ENCODE results near the gene TMIGD3.

TMIGD3 gene

DNA sequence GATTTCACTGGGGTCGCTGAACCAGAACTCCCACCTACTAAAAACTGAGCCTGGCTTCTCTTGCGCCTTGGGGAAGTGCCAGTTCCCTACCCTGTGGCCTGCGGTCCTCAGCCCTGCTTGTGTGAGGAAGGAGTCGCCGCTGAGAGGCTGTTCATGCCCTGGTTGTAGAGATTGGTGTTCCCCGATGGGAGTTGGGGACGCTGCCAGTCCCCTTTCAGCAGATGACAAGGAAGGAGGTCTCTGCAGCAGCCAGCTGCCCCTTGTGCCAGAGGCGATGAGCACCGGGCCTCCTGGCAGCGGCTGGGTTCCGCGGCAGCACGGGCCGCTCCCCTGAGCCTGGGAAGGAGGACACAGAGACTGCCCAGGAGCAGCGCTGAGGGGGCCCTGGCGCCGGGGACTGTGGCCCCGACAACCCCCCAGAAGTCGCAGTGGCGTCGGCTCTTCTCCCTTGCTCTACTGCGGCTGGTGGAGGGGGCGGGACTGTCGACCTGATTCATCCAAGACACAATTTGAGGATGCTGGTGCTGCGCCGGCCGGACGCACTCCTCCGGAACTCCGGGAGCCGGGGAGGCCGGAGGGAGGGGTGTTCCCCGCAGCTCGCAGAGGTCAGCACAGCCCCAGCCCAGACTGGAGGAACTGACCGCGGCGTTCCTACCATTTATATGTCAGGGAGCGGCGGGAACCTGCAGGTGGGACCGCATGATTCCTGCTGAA is 12.0 kb upstream of the TMIGD3 start:
- peak overlapping the region; percentile 40 for H3K4me3 ChIP-seq (ENCODE audit: low read depth, low read length)
- peak; percentile 35 for DNase-seq (ENCODE audit: low read depth)
- TF ChIP-seq, protein P1, sequence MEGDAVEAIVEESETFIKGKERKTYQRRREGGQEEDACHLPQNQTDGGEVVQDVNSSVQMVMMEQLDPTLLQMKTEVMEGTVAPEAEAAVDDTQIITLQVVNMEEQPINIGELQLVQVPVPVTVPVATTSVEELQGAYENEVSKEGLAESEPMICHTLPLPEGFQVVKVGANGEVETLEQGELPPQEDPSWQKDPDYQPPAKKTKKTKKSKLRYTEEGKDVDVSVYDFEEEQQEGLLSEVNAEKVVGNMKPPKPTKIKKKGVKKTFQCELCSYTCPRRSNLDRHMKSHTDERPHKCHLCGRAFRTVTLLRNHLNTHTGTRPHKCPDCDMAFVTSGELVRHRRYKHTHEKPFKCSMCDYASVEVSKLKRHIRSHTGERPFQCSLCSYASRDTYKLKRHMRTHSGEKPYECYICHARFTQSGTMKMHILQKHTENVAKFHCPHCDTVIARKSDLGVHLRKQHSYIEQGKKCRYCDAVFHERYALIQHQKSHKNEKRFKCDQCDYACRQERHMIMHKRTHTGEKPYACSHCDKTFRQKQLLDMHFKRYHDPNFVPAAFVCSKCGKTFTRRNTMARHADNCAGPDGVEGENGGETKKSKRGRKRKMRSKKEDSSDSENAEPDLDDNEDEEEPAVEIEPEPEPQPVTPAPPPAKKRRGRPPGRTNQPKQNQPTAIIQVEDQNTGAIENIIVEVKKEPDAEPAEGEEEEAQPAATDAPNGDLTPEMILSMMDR (conservative IDR thresholded peaks at IDR 0.05; ENCODE audit: low read depth, low read length): no peak

DNA sequence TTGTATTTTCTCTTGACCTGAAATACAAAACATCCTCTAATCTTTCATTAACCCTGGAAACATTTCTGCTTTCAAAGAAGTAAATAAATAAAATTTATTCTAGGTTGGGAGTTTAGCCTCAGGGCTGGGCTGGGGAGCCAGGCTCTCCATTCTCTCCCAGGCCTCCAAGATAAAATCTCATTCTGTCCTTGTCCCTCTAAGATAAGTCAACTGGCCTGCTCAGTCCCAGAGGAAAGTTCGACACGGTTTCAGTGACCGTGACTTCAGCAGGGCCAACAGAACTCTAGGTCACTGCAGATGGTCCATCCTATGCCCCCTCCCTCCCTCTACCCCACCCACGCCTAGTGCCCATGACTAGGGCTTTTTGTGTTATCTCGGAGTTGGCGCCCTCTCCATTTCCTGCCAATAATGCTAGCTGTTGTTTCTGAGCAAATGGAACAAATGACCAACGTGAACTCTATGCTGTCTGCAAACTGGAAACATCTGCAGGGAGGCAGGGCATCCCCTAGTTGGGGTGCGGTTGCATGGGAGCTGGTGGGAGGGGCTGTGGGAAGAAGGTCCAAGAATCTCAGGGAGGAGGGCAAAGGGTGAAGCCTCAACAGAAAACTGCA is 10.1 kb upstream of the TMIGD3 start:
- H3K4me3 ChIP-seq (ENCODE audit: low read depth, low read length): no peak overlapping the region
- DNase-seq (ENCODE audit: low read depth): no peak
- TF ChIP-seq, protein P1 (conservative IDR thresholded peaks at IDR 0.05; ENCODE audit: low read depth, low read length): no peak

DNA sequence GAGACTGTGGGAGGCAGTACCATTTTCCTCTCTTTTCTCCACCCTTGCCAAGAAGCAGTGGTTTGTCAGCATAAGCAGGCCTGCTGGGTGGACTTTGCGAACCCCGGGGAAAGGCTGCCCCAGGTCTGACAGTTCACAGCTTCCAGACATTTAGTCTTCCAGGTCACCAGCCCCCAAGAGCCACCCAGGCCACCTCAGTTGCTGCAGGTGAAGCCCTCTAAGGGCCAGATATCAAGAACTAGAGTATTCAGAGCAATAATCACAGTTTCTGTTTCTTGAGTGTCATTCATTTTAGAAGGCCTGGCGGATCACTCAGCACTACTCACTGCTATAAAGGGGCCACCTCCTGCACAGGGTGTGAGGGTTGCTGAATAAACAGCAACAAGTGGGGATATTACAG is 9.5 kb upstream of the TMIGD3 start:
- H3K4me3 ChIP-seq (ENCODE audit: low read depth, low read length): no peak overlapping the region
- no peak for DNase-seq (ENCODE audit: low read depth)
- TF ChIP-seq, protein P1 (conservative IDR thresholded peaks at IDR 0.05; ENCODE audit: low read depth, low read length): no peak

DNA sequence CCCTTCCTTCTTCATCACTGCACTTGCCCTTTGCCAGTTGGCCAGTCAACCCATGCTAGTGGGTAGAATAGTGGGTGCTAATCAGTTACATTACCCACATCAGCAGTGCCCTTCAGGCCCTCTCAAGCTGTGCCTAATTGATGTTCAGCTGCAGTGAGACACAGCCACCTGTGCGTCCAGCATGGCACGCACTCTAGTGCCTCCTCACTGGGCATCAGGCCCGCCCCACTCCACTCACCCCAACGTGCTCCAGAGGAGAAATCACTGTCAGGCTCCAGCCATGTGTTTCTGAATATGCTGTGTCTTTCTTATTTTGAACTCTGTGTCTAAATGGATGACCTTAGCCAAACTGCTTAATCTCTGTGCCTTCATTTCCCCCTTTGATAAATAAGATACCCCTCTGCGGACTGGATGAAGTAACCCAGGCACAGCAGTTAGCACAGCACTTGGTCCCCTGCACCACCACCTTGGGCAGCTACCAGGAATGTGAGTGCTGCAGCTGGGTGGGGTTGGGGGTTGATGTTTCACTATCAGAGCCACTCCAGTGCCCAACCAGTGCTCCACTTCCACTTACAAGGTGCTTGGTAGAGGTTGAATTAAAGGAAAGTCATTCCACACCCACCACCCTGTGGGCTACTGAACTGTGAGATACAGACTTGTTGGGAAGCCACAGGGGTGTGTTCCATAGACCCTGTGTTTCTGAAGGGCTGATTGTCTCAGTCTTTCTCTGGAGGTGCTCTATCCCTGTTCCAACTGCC is 8.9 kb upstream of the TMIGD3 start:
- TF ChIP-seq, protein P1 (conservative IDR thresholded peaks at IDR 0.05; ENCODE audit: low read depth, low read length): no peak
- DNase-seq (ENCODE audit: low read depth): no peak
- H3K4me3 ChIP-seq (ENCODE audit: low read depth, low read length): no peak overlapping the region

DNA sequence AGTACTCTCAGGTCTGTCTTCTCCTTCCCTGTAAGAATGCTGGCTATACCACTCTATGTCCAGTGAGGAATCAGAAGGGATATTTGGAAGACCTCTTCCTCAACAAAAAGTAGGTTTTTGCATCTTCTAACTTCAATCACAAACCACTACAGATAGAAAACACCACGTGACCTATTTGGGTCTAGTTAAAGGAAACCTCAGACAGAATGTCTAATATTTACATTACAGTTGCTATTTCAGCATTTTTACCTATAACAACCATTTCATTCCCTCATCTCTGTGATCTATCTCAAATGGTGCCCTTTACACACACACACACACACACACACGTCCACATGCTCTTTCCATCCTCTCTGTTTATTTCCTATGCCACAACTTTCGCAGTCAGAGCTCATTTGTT is 7.9 kb upstream of the TMIGD3 start:
- TF ChIP-seq, protein P1 (conservative IDR thresholded peaks at IDR 0.05; ENCODE audit: low read depth, low read length): no peak
- H3K4me3 ChIP-seq (ENCODE audit: low read depth, low read length): no peak overlapping the region
- no peak for DNase-seq (ENCODE audit: low read depth)

DNA sequence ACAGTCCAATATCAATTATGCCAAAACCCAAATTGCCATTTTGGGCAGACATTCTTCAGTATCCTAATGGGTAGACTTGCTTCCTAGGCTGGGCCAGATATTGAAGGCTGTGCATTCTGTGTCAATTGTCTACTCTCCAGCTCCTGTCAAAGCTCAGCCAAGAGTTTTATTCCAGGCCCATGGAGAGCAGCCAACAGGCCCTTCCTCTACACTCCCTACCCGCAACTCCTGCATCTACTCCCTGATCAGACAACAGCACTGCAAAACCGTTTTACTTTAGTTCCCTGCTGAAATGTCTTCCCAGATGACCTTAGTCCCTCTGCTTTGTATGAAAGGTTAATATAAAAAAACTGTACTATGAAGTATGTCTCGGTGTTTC is 6.6 kb upstream of the TMIGD3 start:
- TF ChIP-seq, protein P1 (conservative IDR thresholded peaks at IDR 0.05; ENCODE audit: low read depth, low read length): no peak
- H3K4me3 ChIP-seq (ENCODE audit: low read depth, low read length): no peak overlapping the region
- DNase-seq (ENCODE audit: low read depth): no peak
